ENCODE data around the gene TSKS. TPM values are rescaled to one million over a fixed set of nuclear protein-coding genes. Genes with fewer than 3 reads are reported as not detected.

The TSKS gene
- total RNA-seq, 1 donor from 2014 or later, result not detected

DNA sequence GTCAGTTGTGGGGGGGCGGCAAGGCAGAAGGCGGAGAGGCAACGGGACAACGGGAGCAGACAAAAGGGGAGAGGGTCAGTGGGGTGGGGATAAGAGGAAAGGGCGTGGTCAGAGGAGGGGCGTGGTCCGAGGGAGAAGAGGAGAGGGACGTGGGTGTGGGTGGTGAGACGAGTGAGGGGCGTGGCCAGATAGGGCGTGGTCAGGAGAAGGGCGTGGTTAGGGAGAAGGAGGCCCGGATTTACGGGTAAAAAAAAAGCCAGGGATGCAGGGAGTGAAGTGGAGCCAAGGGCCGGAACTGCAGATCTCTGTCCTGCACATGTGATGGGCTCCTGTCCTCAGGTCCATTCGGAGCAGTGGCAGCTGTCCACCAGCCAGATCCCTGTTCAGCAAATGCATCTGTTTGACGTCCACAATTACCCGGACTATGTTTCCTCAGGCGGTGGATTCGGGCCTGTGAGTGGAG, 50.7 kb downstream of the TSKS start:
- TF ChIP-seq, protein P1, sequence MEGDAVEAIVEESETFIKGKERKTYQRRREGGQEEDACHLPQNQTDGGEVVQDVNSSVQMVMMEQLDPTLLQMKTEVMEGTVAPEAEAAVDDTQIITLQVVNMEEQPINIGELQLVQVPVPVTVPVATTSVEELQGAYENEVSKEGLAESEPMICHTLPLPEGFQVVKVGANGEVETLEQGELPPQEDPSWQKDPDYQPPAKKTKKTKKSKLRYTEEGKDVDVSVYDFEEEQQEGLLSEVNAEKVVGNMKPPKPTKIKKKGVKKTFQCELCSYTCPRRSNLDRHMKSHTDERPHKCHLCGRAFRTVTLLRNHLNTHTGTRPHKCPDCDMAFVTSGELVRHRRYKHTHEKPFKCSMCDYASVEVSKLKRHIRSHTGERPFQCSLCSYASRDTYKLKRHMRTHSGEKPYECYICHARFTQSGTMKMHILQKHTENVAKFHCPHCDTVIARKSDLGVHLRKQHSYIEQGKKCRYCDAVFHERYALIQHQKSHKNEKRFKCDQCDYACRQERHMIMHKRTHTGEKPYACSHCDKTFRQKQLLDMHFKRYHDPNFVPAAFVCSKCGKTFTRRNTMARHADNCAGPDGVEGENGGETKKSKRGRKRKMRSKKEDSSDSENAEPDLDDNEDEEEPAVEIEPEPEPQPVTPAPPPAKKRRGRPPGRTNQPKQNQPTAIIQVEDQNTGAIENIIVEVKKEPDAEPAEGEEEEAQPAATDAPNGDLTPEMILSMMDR (IDR thresholded peaks at IDR 0.05; ENCODE audit: unreplicated experiment), result no peak
- no peaks in the 10 kb centered on the region for H3K9me3 Mint-ChIP-seq
- no peak overlapping the region for H3K4me3 Mint-ChIP-seq
- no peak for DNase-seq (ENCODE audit: low spot score in 2 of 2, unreplicated experiment in 2 of 2)
- peaks cover 22% of the 10 kb centered on the region for H3K36me3 Mint-ChIP-seq
- peaks cover 7% of the 10 kb centered on the region for H3K4me1 Mint-ChIP-seq
- no peak overlapping the region for H3K27ac Mint-ChIP-seq
- H3K27me3 Mint-ChIP-seq (ENCODE audit: low read depth), result no peaks in the 10 kb centered on the region

DNA sequence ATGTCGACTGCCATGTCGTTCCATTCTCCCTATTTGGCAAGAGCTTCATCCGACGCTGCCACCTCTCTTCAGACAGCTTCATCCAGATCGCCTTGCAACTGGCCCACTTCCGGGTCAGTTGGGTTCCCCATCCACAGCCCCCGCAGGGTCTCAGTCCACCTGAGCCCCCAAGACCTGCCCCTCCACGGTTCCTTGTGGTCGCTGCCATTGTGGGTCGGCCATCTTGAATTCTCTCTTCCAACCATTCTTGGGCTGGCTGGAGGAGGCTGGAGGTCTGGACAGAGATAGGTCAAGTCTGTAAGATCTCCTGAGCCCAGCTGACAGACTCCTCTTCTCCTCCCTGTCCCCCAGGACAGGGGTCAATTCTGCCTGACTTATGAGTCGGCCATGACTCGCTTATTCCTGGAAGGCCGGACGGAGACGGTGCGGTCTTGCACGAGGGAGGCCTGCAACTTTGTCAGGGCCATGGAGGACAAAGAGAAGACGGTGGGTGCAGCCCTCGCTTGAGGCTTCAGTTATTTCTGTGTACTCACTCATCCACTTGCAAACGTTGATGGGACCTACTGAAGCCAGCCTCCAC, 52.6 kb downstream of the TSKS start:
- H3K4me3 Mint-ChIP-seq, result no peak overlapping the region
- H3K27me3 Mint-ChIP-seq (ENCODE audit: low read depth), result no peaks in the 10 kb centered on the region
- no peak overlapping the region for H3K27ac Mint-ChIP-seq
- H3K36me3 Mint-ChIP-seq, result peaks cover 25% of the 10 kb centered on the region
- no peak for DNase-seq (ENCODE audit: low spot score in 2 of 2, unreplicated experiment in 2 of 2)
- no peaks in the 10 kb centered on the region for H3K9me3 Mint-ChIP-seq
- TF ChIP-seq, protein P1 (IDR thresholded peaks at IDR 0.05; ENCODE audit: unreplicated experiment), result no peak
- peaks cover 5% of the 10 kb centered on the region for H3K4me1 Mint-ChIP-seq

DNA sequence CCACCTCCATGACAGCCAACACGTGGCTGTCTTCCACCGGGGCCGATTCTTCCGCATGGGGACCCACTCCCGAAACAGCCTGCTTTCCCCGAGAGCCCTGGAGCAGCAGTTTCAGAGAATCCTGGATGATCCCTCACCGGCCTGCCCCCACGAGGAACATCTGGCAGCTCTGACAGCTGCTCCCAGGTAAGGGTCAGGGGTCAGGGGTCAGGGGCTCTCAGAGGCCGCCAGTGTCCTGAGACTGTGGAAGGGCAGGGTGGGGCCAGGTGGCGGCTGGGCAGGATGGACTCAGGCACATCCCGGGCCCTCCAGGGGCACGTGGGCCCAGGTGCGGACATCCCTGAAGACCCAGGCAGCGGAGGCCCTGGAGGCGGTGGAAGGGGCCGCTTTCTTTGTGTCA, 57.2 kb downstream of the TSKS start:
- DNase-seq (ENCODE audit: low spot score in 2 of 2, unreplicated experiment in 2 of 2), result no peak
- H3K27me3 Mint-ChIP-seq (ENCODE audit: low read depth), result no peaks in the 10 kb centered on the region
- H3K4me1 Mint-ChIP-seq, result no peaks in the 10 kb centered on the region
- no peaks in the 10 kb centered on the region for H3K9me3 Mint-ChIP-seq
- H3K4me3 Mint-ChIP-seq, result no peak overlapping the region
- H3K36me3 Mint-ChIP-seq, result peaks cover 17% of the 10 kb centered on the region
- TF ChIP-seq, protein P1 (IDR thresholded peaks at IDR 0.05; ENCODE audit: unreplicated experiment), result no peak
- no peak overlapping the region for H3K27ac Mint-ChIP-seq

DNA sequence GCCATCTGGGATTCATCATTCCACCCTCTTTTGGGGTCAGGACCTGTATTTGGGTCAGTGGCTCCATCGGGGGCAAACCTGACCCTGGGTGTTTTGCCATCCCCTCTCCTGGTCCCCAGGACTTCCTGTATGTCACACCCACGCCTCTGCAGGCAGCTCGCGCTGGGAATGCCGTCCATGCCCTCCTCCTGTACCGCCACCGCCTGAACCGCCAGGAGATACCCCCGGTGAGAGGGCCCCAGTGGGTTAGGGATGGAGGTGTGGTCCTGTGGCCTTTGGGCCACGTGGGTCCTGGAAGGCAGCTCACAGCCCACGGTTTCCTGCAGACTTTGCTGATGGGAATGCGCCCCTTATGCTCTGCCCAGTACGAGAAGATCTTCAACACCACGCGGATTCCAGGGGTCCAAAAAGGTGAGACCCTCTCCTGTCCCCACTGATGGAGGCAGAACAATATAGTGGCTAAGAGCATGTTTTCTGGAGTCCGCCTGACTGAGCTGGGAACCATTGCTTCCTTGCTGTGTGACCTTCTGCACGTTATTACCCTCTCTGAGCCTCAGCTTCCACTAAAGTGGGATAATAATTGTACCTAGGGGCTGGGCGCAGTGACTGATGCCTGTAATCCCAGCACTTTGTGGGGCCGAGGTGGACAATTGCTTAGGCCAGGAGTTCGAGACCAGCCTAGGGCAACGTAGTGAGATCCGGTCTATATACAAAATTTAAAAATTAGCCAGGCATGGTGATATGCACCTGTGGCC, 58.0 kb downstream of the TSKS start:
- Mint-ChIP-seq H3K9me3 (no peaks in the 10 kb centered on the region), H3K36me3 (peaks cover 11% of the 10 kb centered on the region), H3K27ac (no peak overlapping the region), H3K4me1 (no peaks in the 10 kb centered on the region), H3K4me3 (no peak overlapping the region), H3K27me3 (ENCODE audit: low read depth) (no peaks in the 10 kb centered on the region)
- TF ChIP-seq, protein P1 (IDR thresholded peaks at IDR 0.05; ENCODE audit: unreplicated experiment), result no peak
- DNase-seq (ENCODE audit: low spot score in 2 of 2, unreplicated experiment in 2 of 2), result no peak

DNA sequence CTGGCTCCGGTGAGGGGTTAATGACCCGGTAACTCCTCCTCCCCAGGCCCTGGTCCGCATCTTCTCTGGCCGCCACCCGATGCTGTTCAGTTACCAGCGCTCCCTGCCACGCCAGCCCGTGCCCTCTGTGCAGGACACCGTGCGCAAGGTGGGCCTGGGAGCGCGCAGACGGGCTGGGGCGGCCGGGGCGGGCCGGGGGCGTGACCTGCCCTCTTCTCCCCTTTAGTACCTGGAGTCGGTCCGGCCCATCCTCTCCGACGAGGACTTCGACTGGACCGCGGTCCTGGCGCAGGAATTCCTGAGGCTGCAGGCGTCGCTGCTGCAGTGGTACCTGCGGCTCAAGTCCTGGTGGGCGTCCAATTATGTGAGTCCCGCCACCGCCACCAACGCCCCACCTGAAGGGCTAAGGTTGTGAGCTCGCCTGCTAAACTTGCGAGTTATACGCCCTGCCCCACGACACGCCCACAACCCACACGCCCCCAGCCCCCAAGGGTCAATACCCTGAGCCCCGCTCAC, 61.8 kb downstream of the TSKS start:
- no peak for DNase-seq (ENCODE audit: low spot score in 2 of 2, unreplicated experiment in 2 of 2)
- no peaks in the 10 kb centered on the region for H3K4me1 Mint-ChIP-seq

More for the DNA sequence above, 61.8 kb downstream of the TSKS start:
- TF ChIP-seq, protein P1 (IDR thresholded peaks at IDR 0.05; ENCODE audit: unreplicated experiment), result no peak
- Mint-ChIP-seq H3K9me3 (no peaks in the 10 kb centered on the region), H3K4me3 (no peak overlapping the region), H3K27ac (no peak overlapping the region), H3K27me3 (ENCODE audit: low read depth) (no peaks in the 10 kb centered on the region), H3K36me3 (peaks cover 9% of the 10 kb centered on the region)

Measured in mesothelial cell of epicardium (in vitro differentiated cells).